SU-DHL-6 (cell line): ENCODE measurements around the gene CHIA.
A peak's percentile ranks its signal among the peaks of the same experiment; 100 is the strongest.
"Not testable (repeated sequence)": the region's sequence is repeated elsewhere in the genome, so short reads cannot be mapped to it uniquely, and the experiment has no call there.

ENCODE experiments used
- H2AFZ ChIP-seq: fragments of 200-600 bp; sonication (generic); 2 replicates; pipeline ENCODE4 v1.6.1; 2014; ENCODE audit warnings: low read depth, mild to moderate bottlenecking, moderate library complexity, mixed read lengths, antibody characterized with exemption, low read length; ENCODE audit not compliant: severe bottlenecking
- H3F3A ChIP-seq: fragments of 200-600 bp; shearing (Covaris generic); 2 replicates; pipeline ENCODE4 v1.6.0; 2016; ENCODE audit warnings: antibody characterized with exemption, mild to moderate bottlenecking; ENCODE audit not compliant: insufficient read depth
- H3K27ac ChIP-seq: fragments of 200-600 bp; sonication (generic); 2 replicates; pipeline ENCODE4 v1.5.1; 2016; ENCODE audit warnings: low read depth, mild to moderate bottlenecking, low read length, moderate library complexity, mixed read lengths
- H3K27me3 ChIP-seq: fragments of 200-600 bp; sonication (generic), shearing (Covaris generic); 2 replicates; pipeline ENCODE4 v1.6.0; 2014; ENCODE audit warnings: mild to moderate bottlenecking, low read length
- H3K36me3 ChIP-seq: fragments of 200-600 bp; sonication (generic); 2 replicates; pipeline ENCODE4 v1.6.1; 2014; ENCODE audit warnings: mild to moderate bottlenecking, low read length, mixed read lengths
- H3K4me2 ChIP-seq: fragments of 300-600, 200-600 bp; shearing (Covaris generic), sonication (generic); 2 replicates; pipeline ENCODE4 v1.6.0; 2014; ENCODE audit warnings: low read length, low read depth, mild to moderate bottlenecking; ENCODE audit not compliant: poor library complexity, severe bottlenecking
- H3K4me3 ChIP-seq: fragments of 200-600 bp; sonication (generic); 2 replicates; pipeline ENCODE4 v1.5.1; 2014; ENCODE audit warnings: antibody characterized with exemption, low read length, mild to moderate bottlenecking, mixed read lengths; ENCODE audit not compliant: insufficient read depth, poor library complexity, severe bottlenecking
- H3K79me2 ChIP-seq: fragments of 200-600 bp; sonication (generic); 2 replicates; pipeline ENCODE4 v1.6.1; 2014; ENCODE audit warnings: mild to moderate bottlenecking, low read length, moderate library complexity; ENCODE audit not compliant: insufficient read depth
- H3K9ac ChIP-seq: fragments of 200-600 bp; sonication (generic); 2 replicates; pipeline ENCODE4 v1.7.0; 2014; ENCODE audit warnings: mild to moderate bottlenecking, low read length
- H3K9me2 ChIP-seq: fragments of 200-600 bp; sonication (generic); replicated peaks from 2 replicates; pipeline ENCODE4 v1.6.1; 2014; ENCODE audit warnings: low read length; ENCODE audit not compliant: insufficient read depth
- H3K9me3 ChIP-seq: fragments of 200-600 bp; sonication (generic); 2 replicates; pipeline ENCODE4 v1.6.1; 2014; ENCODE audit warnings: low read length, mixed read lengths; ENCODE audit not compliant: insufficient read depth
- H4K20me1 ChIP-seq: fragments of 200-600 bp; sonication (generic); 2 replicates; pipeline ENCODE4 v1.6.1; 2014; ENCODE audit warnings: low read depth, mild to moderate bottlenecking, antibody characterized with exemption, low read length, moderate library complexity, mixed read lengths
- EZH2phosphoT487 ChIP-seq: fragments of 200-600 bp; sonication (generic), shearing (Covaris generic); conservative IDR thresholded peaks from 2 replicates; pipeline ENCODE4 v1.6.1; 2018; ENCODE audit warnings: mild to moderate bottlenecking, antibody characterized with exemption, low read length, moderate library complexity, mixed read lengths
- TF ChIP-seq, protein P1 (sequence below): fragments of 200-600 bp; sonication (generic); IDR thresholded peaks from one replicate; pipeline ENCODE4 v1.5.1; 2017; ENCODE audit warnings: antibody characterized with exemption, mild to moderate bottlenecking, low read length, moderate library complexity; ENCODE audit not compliant: insufficient read depth, poor library complexity, severe bottlenecking

CHIA gene

DNA sequence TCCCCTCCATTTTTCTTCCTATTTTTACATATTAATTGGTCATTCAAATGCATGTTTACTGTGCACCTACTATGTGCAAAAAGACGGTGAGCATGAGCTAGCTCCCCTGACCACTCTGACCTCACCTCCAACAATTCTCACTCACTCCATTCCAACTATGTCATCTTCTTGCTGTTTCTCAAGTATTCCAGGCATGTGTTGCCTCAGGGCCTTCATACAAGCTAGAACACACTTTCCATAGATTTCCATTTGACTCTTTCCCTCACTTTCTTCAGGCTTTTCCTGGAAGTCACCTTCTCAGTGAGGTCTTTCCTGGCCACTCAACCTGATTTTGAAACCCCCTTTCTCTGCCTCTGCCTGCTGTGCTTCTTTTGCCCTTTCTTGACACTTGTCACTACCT is 32.6 kb downstream of the CHIA start:
- H3F3A ChIP-seq: no peaks in the 10 kb centered on the region
- TF ChIP-seq EZH2phosphoT487: no peak
- TF ChIP-seq, protein P1, sequence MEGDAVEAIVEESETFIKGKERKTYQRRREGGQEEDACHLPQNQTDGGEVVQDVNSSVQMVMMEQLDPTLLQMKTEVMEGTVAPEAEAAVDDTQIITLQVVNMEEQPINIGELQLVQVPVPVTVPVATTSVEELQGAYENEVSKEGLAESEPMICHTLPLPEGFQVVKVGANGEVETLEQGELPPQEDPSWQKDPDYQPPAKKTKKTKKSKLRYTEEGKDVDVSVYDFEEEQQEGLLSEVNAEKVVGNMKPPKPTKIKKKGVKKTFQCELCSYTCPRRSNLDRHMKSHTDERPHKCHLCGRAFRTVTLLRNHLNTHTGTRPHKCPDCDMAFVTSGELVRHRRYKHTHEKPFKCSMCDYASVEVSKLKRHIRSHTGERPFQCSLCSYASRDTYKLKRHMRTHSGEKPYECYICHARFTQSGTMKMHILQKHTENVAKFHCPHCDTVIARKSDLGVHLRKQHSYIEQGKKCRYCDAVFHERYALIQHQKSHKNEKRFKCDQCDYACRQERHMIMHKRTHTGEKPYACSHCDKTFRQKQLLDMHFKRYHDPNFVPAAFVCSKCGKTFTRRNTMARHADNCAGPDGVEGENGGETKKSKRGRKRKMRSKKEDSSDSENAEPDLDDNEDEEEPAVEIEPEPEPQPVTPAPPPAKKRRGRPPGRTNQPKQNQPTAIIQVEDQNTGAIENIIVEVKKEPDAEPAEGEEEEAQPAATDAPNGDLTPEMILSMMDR: no peak
- H3K9me3 ChIP-seq: 0 out of 2 replicates have a peak, but pooled peaks cover 3% of the 10 kb centered on the region
- no peaks in the 10 kb centered on the region for H4K20me1 ChIP-seq
- H3K27me3 ChIP-seq: no peaks in the 10 kb centered on the region
- H2AFZ ChIP-seq: no peak overlapping the region
- H3K27ac ChIP-seq: no peak overlapping the region
- no peak overlapping the region for H3K9ac ChIP-seq
- H3K9me2 ChIP-seq: no peaks in the 10 kb centered on the region
- H3K79me2 ChIP-seq: no peaks in the 10 kb centered on the region
- H3K4me3 ChIP-seq: no peak overlapping the region
- peaks cover 5% of the 10 kb centered on the region; the same call in 1 of the 2 replicates for H3K36me3 ChIP-seq
- no peak overlapping the region for H3K4me2 ChIP-seq

DNA sequence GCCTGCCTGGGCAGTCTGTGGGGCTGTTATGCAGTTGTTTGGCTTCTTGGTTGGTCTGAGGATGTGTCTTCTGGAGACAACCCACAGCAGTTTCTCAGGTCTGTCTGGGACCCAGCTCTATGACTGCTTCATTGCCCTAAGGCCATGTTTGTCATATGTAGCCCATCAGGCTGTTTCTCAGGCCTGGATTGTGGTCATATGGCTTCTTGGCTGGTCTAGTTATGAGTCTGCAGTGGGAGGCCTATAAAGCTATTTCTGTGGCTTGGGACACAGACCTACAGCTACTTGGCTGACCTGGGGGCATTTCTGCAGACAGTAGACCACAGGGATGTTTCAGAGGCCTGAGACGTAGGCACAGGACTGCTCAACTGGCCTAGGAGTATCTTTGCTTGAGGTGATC is 41.5 kb downstream of the CHIA start:
- Histone ChIP-seq H3K79me2 (no peaks in the 10 kb centered on the region), H4K20me1 (no peaks in the 10 kb centered on the region), H3K36me3 (peaks cover 5% of the 10 kb centered on the region; the same call in 1 of the 2 replicates), H3K27ac (no peak overlapping the region), H2AFZ (no peak overlapping the region), H3K4me3 (no peak overlapping the region), H3K27me3 (no peaks in the 10 kb centered on the region), H3K4me2 (no peak overlapping the region), H3K9me3 (0 out of 2 replicates have a peak, but pooled peaks cover 3% of the 10 kb centered on the region), H3K9ac (no peak overlapping the region), H3F3A (no peaks in the 10 kb centered on the region), H3K9me2 (no peaks in the 10 kb centered on the region)
- no peak for TF ChIP-seq EZH2phosphoT487
- TF ChIP-seq, protein P1: no peak

DNA sequence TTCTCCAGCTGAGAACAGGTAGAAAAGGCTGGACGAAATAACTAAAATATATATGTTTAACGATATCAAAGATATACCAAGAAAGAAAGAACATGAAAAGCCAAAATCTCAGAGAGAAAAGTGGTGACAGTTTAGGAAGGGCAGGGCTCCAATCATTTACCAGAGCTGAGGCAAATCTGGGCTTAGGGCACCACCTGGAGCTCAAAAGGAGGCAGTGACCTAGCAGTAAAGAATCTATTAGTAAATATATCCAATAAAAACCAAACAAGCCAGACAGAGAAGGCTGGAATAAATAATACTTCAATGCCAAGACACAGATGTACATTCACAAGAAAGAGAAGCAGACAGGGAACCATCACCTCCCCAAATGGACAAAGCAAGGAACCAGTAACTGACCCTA is 43.5 kb downstream of the CHIA start:
- Histone ChIP-seq H3K27me3 (no peaks in the 10 kb centered on the region), H3K4me2 (no peak overlapping the region), H2AFZ (no peak overlapping the region), H3K4me3 (no peak overlapping the region), H3K79me2 (no peaks in the 10 kb centered on the region), H3K9me3 (no peaks in the 10 kb centered on the region), H3K9ac (no peak overlapping the region), H3K27ac (no peak overlapping the region), H3K36me3 (no peaks in the 10 kb centered on the region), H3F3A (no peaks in the 10 kb centered on the region), H4K20me1 (no peaks in the 10 kb centered on the region), H3K9me2 (no peaks in the 10 kb centered on the region)
- TF ChIP-seq EZH2phosphoT487: no peak
- TF ChIP-seq, protein P1: peak; percentile 79

DNA sequence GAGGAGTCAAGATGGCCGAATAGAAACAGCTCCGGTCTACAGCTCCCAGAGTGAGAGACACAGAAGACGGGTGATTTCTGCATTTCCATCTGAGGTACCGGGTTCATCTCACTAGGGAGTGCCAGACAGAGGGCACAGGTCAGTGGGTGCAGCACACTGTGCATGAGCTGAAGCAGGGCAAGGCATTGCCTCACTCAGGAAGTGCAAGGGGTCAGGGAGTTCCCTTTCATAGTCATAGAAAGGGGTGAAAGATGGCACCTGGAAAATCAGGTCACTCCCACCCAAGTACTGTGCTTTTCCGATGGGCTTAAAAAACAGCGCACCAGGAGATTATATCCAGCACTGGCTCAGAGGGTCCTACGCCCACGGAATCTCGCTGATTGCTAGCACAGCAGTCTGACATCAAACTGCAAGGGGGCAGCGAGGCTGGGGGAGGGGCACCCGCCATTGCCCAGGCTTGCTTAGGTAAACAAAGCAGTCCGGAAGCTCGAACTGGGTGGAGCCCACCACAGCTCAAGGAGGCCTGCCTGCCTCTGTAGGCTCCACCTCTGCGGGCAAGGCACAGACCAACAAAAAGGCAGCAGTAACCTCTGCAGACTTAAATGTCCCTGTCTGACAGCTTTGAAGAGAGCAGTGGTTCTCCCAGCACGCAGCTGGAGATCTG is 44.7 kb downstream of the CHIA start:
- not testable (repeated sequence) for H3K4me2 ChIP-seq, H2AFZ ChIP-seq, H3K9me2 ChIP-seq, H4K20me1 ChIP-seq, H3K9me3 ChIP-seq, H3K36me3 ChIP-seq, H3K27me3 ChIP-seq, H3K4me3 ChIP-seq, H3K9ac ChIP-seq, H3K79me2 ChIP-seq, H3K27ac ChIP-seq, H3F3A ChIP-seq

DNA sequence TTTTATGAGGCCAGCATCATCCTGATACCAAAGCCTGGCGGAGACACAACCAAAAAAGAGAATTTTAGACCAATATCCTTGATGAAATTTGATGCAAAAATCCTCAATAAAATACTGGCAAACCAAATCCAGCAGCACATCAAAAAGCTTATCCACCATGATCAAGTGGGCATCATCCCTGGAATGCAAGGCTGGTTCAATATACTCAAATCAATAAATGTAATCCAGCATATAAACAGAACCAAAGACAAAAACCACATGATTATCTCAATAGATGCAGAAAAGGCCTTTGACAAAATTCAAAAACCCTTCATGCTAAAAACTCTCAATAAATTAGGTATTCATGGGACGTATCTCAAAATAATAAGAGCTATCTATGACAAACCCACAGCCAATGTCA is 48.2 kb downstream of the CHIA start:
- not testable (repeated sequence) for H3K9me2 ChIP-seq, H3F3A ChIP-seq, H3K79me2 ChIP-seq, H4K20me1 ChIP-seq, H3K36me3 ChIP-seq, H3K9ac ChIP-seq, H3K27me3 ChIP-seq, H2AFZ ChIP-seq, H3K4me3 ChIP-seq, H3K9me3 ChIP-seq, H3K27ac ChIP-seq, H3K4me2 ChIP-seq
